ENCODE measurements around the gene SETBP1.

SETBP1 gene

GRCh38 chr18:44812426-44812825 is 131.7 kb downstream of the SETBP1 start:
- no peak for TF ChIP-seq SNAI2 (CRISPR knock-in tag; IDR thresholded peaks at IDR 0.05)
- TF ChIP-seq ZC3H10 (CRISPR knock-in tag; IDR thresholded peaks at IDR 0.05) = no peak
- TF ChIP-seq RARB (CRISPR knock-in tag; IDR thresholded peaks at IDR 0.05) = no peak
- no peak for TF ChIP-seq ESRRG (CRISPR knock-in tag; IDR thresholded peaks at IDR 0.05)
- no peak for ATAC-seq

DNA sequence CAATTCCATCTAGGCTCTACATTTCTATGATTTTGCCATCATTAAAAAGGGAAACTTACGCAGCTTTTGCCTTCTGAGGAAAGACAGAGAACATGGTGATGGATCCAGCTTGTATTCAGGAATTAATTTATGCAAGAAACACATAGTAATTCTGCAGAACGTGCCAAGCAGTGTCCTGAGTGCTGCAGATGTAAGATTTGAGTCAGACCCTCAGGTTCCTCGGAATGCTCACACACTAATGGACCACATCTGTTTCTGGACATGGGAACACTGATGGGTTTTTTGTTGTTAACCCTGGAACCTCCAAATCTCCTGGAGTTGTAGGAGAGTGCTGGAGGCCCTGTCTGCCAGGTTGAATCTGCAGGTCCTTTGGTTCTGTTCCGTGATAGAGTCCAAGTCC is 132.9 kb downstream of the SETBP1 start:
- TF ChIP-seq ESRRG (CRISPR knock-in tag; IDR thresholded peaks at IDR 0.05) (no peak), BACH2 (CRISPR knock-in tag; IDR thresholded peaks at IDR 0.05; ENCODE audit: borderline replicate concordance) (no peak), TCF4 (CRISPR knock-in tag; IDR thresholded peaks at IDR 0.05; ENCODE audit: borderline replicate concordance) (no peak), SNAI2 (CRISPR knock-in tag; IDR thresholded peaks at IDR 0.05) (no peak)
- TF ChIP-seq, protein P1, sequence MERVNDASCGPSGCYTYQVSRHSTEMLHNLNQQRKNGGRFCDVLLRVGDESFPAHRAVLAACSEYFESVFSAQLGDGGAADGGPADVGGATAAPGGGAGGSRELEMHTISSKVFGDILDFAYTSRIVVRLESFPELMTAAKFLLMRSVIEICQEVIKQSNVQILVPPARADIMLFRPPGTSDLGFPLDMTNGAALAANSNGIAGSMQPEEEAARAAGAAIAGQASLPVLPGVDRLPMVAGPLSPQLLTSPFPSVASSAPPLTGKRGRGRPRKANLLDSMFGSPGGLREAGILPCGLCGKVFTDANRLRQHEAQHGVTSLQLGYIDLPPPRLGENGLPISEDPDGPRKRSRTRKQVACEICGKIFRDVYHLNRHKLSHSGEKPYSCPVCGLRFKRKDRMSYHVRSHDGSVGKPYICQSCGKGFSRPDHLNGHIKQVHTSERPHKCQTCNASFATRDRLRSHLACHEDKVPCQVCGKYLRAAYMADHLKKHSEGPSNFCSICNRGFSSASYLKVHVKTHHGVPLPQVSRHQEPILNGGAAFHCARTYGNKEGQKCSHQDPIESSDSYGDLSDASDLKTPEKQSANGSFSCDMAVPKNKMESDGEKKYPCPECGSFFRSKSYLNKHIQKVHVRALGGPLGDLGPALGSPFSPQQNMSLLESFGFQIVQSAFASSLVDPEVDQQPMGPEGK (CRISPR knock-in tag; IDR thresholded peaks at IDR 0.05; ENCODE audit: borderline replicate concordance) = no peak
- TF ChIP-seq, protein P2, sequence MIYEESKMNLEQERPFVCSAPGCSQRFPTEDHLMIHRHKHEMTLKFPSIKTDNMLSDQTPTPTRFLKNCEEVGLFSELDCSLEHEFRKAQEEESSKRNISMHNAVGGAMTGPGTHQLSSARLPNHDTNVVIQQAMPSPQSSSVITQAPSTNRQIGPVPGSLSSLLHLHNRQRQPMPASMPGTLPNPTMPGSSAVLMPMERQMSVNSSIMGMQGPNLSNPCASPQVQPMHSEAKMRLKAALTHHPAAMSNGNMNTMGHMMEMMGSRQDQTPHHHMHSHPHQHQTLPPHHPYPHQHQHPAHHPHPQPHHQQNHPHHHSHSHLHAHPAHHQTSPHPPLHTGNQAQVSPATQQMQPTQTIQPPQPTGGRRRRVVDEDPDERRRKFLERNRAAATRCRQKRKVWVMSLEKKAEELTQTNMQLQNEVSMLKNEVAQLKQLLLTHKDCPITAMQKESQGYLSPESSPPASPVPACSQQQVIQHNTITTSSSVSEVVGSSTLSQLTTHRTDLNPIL (CRISPR knock-in tag; IDR thresholded peaks at IDR 0.05; ENCODE audit: low read depth) = no peak
- ATAC-seq = no peak

DNA sequence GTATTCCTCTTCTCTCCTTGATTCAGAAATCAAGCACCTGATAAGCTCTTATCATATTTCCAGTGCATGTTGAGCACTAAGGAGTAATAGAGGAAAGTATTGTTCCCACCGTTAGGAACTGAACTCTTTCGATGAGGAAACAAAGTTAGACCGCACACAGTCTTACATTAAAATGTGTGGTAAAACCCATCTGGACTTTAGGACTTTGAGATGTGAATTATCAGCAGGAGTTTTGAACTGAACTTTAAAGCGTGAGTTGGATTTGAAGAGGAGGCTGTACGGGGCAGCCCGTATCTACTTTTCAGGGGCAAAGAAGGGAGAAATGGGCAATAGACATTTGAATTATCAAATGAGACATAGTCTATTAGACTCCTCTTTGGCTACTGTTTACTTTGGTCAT is 134.4 kb downstream of the SETBP1 start:
- ATAC-seq = no peak
- TF ChIP-seq BACH2 (CRISPR knock-in tag; IDR thresholded peaks at IDR 0.05; ENCODE audit: borderline replicate concordance) (no peak), PPARA (CRISPR knock-in tag; IDR thresholded peaks at IDR 0.05; ENCODE audit: borderline replicate concordance) (no peak), TCF4 (CRISPR knock-in tag; IDR thresholded peaks at IDR 0.05; ENCODE audit: borderline replicate concordance) (no peak), ISL1 (CRISPR knock-in tag; IDR thresholded peaks at IDR 0.05) (no peak), GLIS3 (CRISPR knock-in tag; IDR thresholded peaks at IDR 0.05) (no peak), ESRRG (CRISPR knock-in tag; IDR thresholded peaks at IDR 0.05) (no peak), ARNTL (CRISPR knock-in tag; IDR thresholded peaks at IDR 0.05; ENCODE audit: borderline replicate concordance, low read depth) (no peak), RARB (CRISPR knock-in tag; IDR thresholded peaks at IDR 0.05) (no peak), ZFP30 (CRISPR knock-in tag; IDR thresholded peaks at IDR 0.05) (no peak), TSHZ2 (CRISPR knock-in tag; IDR thresholded peaks at IDR 0.05) (no peak), ZNF565 (CRISPR knock-in tag; conservative IDR thresholded peaks at IDR 0.05; ENCODE audit: low read depth) (no peak), ZFP3 (CRISPR knock-in tag; IDR thresholded peaks at IDR 0.05) (no peak), TOX (CRISPR knock-in tag; IDR thresholded peaks at IDR 0.05; ENCODE audit: borderline replicate concordance) (no peak), OSR1 (CRISPR knock-in tag; IDR thresholded peaks at IDR 0.05) (no peak), ZC3H10 (CRISPR knock-in tag; IDR thresholded peaks at IDR 0.05) (no peak), ZNF70 (CRISPR knock-in tag; IDR thresholded peaks at IDR 0.05) (no peak)
- TF ChIP-seq, protein P1 (CRISPR knock-in tag; IDR thresholded peaks at IDR 0.05; ENCODE audit: borderline replicate concordance) = no peak
- TF ChIP-seq, protein P3, sequence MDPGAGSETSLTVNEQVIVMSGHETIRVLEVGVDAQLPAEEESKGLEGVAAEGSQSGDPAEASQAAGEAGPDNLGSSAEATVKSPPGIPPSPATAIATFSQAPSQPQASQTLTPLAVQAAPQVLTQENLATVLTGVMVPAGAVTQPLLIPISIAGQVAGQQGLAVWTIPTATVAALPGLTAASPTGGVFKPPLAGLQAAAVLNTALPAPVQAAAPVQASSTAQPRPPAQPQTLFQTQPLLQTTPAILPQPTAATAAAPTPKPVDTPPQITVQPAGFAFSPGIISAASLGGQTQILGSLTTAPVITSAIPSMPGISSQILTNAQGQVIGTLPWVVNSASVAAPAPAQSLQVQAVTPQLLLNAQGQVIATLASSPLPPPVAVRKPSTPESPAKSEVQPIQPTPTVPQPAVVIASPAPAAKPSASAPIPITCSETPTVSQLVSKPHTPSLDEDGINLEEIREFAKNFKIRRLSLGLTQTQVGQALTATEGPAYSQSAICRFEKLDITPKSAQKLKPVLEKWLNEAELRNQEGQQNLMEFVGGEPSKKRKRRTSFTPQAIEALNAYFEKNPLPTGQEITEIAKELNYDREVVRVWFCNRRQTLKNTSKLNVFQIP (CRISPR knock-in tag; IDR thresholded peaks at IDR 0.05; ENCODE audit: borderline replicate concordance, low read depth) = no peak
- TF ChIP-seq, protein P4, sequence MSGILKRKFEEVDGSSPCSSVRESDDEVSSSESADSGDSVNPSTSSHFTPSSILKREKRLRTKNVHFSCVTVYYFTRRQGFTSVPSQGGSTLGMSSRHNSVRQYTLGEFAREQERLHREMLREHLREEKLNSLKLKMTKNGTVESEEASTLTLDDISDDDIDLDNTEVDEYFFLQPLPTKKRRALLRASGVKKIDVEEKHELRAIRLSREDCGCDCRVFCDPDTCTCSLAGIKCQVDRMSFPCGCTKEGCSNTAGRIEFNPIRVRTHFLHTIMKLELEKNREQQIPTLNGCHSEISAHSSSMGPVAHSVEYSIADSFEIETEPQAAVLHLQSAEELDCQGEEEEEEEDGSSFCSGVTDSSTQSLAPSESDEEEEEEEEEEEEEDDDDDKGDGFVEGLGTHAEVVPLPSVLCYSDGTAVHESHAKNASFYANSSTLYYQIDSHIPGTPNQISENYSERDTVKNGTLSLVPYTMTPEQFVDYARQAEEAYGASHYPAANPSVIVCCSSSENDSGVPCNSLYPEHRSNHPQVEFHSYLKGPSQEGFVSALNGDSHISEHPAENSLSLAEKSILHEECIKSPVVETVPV (CRISPR knock-in tag; IDR thresholded peaks at IDR 0.05) = no peak

Measured in SK-N-SH treated with all-trans-retinoic acid at 6 μM for 48 hours (cell line).